Glomerular visceral epithelial cell (primary cell): ENCODE results near the gene DRD1.

Experiments used
- DNase-seq: peaks from one replicate; pipeline ENCODE4 v3.0.0-alpha.2; 2016; ENCODE audit errors: extremely low spot score

DRD1 gene

DNA sequence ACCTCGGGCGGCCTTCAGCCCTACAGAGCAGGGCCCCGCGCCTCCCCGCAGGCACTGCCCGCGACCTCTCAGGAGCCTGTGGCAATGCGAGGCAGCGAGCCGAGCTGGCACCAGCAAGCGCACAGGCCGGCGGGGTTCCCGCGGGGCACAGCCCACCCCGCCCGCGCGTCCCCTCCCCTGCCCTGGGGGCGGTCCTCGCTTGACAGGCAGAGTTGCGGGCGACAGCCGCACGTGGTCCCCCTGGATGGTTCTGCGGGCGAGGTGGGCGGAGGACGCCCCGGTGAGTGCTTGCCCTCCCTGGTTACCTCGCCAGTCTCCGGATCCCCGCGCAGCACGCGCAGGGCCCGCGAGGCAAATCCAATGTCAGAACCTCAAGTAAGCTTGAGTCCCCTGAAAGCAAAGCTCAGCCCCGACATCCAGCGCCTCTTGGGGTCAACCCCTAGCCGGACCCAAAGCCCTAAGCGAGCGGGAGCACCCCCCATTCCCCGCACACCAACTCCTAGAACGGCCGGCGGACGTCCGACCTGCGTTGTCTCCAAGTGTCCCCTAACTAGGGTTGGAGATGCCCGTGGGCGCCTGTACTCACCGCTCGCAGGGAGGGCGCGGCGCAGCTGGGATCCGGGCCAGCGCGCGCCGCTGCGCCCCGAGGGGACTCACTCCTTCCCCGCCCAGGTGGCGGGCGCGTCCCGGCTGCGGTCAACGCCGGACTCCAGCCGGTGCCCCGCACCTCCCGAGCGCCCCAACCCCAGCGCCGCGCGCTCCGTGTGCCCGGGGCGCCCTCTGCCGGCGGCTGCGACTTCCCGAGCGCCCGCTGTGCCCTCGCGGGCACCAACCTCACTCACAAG, at the start of gene DRD1:
Gene DRD1, minus strand, starts transcription at position 123 of the 845 bp plus-strand sequence. CDS start 1,083 bp downstream, outside the sequence.
- no peak for DNase-seq

GRCh38 chr5:175493726-175494125, 49.7 kb upstream of the DRD1 start:
- DNase-seq, result no peak

GRCh38 chr5:175493260-175493659, 49.3 kb upstream of the DRD1 start:
- no peak for DNase-seq

- DNase-seq, result no peak
Measured at GRCh38 chr5:175491223-175491622, 47.2 kb upstream of the DRD1 start.

DNA sequence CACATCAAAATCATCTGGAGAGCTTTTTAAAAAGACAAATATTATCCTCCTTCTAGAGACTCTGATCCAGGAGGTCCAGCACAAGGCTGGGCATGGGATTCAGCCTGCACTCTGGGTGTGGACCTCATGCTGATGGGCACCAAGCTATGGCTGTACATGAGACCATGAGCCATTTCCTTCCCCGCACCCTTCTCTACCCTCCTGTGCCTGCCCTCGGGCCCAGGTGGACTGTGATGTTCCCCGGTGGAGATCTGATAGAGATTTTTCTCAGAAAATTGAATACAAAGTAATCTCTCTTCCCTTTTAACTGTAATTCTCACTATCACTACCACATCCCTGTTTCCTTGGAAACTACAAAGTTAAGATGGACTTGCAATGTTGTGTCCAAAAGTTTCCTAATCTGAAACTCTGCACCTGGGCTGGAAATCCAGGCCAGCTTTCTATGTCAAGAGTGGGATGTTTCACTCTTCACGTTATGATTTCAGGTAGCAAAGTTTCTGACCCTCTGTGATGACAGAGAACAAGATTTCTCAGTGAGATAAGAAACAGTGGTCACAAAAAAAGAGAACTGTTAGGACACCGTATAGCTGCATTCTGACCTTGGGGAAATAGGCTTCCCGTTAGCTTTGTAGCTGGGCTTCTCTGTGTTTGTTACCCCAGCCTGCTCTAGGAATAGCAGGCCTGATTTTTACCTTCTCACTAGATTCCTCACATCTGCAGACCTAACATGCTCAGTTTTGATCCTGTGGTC, 45.9 kb upstream of the DRD1 start:
- no peak for DNase-seq

GRCh38 chr5:175487514-175488222, 43.7 kb upstream of the DRD1 start:
- DNase-seq, result no peak

DNA sequence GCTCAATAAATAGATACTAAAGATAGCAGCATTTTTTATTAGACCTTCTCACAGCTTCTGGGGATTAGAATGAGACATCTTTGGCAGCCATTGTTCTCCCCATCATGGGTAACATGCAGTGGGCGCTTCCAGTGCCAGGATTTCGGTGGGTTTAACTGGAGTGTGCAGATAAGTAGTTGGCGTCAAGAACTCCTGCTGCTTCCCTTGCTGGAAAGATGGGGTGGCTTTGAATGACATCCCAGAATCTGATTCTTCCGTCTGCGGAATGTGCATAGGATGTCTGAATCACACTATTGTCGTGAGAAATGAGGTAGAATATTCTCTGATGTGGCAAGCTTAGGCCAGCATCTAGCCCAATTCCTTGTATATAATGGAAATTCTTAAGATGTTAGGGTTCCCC, 41.6 kb upstream of the DRD1 start:
- DNase-seq, result no peak

DNA sequence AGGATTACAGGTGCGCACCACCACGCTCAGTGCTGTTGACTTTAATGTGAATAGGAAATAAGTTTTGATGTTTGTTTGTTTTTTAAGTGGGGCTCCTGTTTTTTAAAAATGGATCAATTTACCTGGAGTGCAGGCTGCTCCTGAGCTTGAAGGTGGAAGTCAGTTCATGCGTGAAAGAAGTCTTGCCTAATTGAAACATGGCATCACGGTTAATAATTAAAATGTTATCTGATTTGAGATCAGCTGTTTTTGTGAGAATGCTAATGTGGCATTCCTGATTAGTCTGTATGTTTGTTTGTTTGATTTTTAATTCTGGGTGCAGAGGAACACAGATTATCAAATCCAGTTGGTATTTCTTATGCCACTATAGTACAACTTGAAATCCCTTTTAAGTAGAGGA, 40.8 kb upstream of the DRD1 start:
- no peak for DNase-seq

GRCh38 chr5:175484322-175484721, 40.3 kb upstream of the DRD1 start:
- no peak for DNase-seq

- DNase-seq, result no peak
Measured at GRCh38 chr5:175483337-175483736, 39.4 kb upstream of the DRD1 start.

- no peak for DNase-seq
Measured at GRCh38 chr5:175479125-175479881, 35.3 kb upstream of the DRD1 start.

DNA sequence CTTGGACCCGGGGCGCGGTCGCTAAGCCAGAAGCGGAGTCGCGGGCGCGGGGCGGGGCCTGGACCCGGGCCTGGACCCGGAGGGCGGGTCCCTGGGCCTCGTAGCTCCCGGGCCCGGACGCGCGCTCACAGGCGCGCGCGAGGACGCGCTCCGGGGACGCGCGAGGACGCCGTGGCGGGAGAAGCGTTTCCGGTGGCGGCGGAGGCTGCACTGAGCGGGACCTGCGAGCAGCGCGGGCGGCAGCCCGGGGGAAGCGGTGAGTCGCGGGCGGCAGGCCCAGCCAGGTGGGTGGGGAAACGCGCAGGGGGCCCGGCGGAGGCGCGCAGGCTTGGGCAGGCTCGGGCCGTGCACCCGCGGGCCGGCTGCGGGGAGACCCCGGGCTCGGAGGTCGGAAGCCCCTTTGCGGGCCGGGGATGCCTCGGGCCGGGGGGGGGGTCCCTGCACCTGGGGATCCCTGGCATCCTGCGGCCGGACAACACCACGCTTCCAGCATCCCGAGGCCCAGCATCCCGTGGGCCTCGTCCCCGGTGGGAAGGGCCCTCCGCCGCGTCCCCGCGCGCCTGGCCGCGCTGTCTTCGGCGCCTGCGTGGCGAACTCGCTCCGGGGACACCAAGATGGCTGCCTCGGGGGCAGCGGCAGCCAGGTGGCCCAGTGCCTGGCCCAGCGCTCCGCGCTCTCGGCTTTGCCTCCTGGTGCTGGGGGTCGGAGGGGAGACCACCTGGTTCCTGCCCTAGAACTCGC, 34.6 kb upstream of the DRD1 start, which contains the start of gene SFXN1:
Gene SFXN1, plus strand, starts transcription at position 177 of the 741 bp plus-strand sequence. CDS start 13,544 bp downstream, outside the sequence.
- DNase-seq, result peak; percentile 77

DNA sequence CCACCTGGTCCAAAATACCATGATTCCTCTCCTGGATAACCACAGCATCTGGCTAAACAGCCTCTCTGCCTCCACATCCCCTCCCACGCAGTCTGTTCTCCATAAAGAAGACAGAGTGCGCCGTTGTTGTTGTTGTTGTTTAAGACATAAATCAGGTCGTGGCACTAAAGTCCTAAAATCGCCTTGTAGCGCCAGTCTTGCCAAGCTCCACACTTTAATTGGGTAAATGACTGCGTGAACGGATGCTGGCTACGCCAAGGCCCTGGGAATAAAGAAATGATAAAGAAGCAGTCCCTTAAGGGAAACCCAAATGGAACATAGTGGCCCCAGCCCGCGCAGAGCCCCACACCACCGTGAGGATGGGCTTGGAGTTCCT, 34.0 kb upstream of the DRD1 start:
- no peak for DNase-seq

- no peak for DNase-seq
Measured at GRCh38 chr5:175477440-175477839, 33.5 kb upstream of the DRD1 start.

GRCh38 chr5:175475248-175475647, 31.3 kb upstream of the DRD1 start:
- DNase-seq, result no peak

DNA sequence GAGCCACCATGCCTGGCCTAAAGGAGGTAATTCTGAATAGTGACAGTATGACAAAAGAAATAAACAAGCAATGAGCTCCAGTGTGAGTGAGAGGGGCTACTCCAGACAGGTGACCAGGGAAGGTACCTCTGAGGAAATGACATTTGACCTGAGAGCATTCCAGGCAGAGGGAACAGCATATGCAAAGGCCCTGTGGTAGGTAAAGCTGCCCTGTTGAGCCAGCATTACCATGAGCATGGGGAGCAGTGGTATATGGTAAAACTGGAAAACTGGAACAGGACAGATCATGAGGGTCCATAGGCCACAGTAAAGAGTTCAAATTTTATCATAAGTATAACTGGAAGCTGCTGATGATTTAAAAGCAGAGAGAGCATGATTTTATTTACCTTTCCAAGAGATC, 28.4 kb upstream of the DRD1 start:
- DNase-seq, result no peak

GRCh38 chr5:175471628-175472027, 27.6 kb upstream of the DRD1 start:
- DNase-seq, result no peak

DNA sequence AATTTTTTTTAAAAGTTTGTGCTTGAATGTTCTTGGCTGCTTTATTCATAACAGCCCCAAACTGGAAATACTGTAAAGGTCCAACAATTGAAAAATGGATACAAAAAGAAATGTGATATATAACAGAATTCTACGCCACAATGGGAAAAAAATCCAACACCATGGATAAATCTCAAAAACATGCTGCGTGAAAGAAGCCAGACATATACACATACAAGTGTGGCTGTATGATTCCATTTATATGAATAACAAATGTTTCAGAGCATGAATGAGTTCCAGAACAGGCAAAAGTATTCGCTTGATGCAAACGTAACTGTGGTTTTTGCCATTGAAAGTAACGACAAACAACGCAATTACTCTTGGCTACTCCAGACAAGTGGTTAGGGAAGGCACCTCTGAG, 27.2 kb upstream of the DRD1 start:
- DNase-seq, result no peak

DNA sequence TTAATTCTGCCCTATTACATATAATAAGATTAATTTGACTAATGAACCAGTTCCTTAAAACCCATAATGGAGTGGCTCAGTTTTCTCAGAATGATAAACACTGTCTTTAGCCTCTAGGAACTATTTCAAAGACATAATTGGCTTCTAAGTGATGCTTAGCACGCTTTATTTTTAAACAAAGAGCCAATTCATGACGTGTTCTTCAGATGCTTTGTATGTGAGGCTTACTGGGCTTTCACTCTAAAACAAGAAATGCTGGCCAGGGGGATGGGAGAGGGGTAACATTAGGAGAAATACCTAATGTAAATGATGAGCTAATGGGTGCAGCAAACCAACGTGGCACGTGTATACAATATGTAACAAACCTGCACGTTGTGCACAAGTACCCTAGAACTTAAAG, 26.8 kb upstream of the DRD1 start:
- DNase-seq, result no peak

DNA sequence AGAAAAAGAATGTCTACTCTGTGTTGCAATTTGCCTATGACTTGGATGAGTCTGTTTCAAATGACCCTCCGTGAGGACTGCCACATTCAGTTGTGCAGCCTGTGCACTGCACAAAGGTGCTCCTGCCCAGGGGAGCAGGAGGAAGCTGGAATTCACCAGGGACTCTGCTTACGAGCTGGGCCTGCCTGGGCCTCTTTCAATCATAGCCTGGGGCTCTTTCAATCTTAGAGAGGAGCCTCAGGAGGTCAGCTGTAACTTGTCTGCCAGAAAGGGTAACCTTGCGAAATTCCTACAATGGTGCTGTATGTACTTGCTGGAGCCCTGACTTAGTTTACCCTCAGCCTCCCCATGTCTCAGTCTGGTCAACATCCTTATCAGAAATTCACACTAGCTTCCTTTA, 25.9 kb upstream of the DRD1 start:
- no peak for DNase-seq

- no peak for DNase-seq
Measured at GRCh38 chr5:175468892-175469291, 24.9 kb upstream of the DRD1 start.
